ENCODE results near the gene PARP15.
"Not testable (repeated sequence)": the region's sequence is repeated elsewhere in the genome, so short reads cannot be mapped to it uniquely, and the experiment has no call there.

The PARP15 gene

GRCh38 chr3:122577409-122578031 lies at the start of gene PARP15:
Gene PARP15 (plus strand): TSS chr3:122577650. CDS start chr3:122577668, 18 bp downstream.
- FAIRE-seq, result no peak

GRCh38 chr3:122530164-122530563 lies 47.3 kb upstream of the PARP15 start:
- no peak for FAIRE-seq

DNA sequence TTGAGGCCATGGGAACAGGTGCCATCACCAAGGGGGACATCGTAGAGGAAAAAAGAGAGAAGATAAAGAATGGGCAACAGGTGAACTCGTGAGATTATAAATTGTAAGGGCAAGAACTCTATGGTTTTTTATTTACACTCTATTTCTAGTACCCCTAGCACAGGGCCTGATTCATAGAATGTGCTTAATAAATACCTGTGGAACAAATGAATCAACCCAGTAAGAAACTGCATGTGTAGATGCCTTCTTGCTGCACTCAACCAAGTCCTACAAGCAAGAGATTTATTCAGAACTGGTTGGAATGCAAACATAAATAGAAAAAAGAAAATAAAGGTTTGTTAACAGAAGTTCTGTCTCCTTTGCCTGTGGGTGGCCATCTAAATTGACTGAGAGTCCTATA lies 44.0 kb upstream of the PARP15 start:
- FAIRE-seq, result no peak

- no peak for FAIRE-seq
Measured at GRCh38 chr3:122533931-122534334, 43.5 kb upstream of the PARP15 start.

DNA sequence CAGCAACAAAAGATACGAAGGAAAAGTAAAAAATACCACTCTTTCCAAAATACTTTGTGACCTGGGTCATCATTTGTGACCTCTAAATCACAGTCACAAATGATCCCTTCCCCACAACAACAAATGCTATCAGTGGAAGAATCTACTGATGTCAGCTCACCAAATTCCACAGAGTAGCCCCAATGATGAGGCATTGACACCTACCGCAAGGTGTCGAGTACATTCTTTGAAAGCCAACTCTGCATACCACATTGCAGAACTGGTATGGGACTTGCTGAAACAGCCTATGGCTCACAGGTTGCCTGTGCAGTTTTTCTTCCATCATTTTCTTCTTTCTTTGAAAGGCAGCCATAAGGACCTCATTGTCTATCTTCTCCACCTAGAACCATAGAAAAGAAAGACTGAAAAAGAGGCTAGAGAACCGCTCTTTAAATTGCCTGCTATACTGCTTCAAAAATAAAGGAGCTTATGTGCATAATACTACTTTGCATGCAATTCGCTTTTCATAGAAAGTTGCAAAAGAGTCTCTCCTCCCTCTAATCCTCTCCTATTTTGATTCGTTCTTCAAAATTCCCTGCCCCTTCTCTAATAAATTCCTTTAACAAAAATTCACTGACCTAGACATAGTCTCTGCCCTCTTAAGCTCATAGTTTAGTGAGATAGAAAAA lies 41.4 kb upstream of the PARP15 start:
- FAIRE-seq, result no peak

DNA sequence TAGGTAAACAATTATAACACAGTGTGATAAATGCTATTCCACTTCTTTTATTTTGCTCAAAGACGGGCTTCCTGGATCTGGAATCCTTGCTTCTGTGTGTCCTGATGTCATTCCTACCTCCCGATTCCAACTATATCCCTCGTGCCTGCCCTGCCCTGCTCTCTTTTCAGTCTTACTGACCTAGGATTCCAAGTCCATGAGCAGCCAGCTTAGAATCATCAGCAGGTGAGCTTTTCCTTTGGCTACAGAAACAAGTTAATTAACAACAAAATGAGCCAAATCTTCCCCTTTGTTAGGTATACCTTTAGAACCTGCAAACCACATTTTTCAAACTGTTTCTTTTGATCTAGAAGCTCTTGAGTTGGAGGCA lies 40.8 kb upstream of the PARP15 start:
- FAIRE-seq, result no peak

DNA sequence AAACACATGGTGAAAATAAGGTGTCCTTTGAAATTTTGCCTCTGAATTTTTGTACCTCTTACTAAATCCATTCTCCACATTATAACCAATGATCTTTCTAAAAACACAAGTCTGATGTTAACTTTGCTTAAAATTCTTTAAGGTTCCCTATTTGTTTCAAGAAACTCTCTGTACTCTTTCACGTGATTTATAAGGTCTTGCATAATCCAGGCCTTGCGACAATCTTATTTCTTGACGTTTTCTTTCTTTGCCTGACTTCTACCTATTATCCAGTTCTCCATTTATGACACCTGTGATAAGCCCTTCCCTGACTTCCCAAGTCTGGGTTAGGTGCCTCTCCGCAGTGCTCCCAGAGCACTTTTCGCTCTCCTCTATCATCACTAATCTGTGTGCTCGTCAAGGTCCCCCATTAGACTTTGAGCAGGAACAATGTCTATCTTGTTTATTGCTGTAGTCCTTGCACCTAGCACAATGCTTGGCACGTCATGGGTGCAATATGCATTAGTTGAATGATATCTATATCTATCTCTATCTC lies 38.4 kb upstream of the PARP15 start:
- no peak for FAIRE-seq

GRCh38 chr3:122546151-122546550 lies 31.3 kb upstream of the PARP15 start:
- FAIRE-seq, result no peak

GRCh38 chr3:122548076-122548475 lies 29.4 kb upstream of the PARP15 start:
- FAIRE-seq, result no peak

DNA sequence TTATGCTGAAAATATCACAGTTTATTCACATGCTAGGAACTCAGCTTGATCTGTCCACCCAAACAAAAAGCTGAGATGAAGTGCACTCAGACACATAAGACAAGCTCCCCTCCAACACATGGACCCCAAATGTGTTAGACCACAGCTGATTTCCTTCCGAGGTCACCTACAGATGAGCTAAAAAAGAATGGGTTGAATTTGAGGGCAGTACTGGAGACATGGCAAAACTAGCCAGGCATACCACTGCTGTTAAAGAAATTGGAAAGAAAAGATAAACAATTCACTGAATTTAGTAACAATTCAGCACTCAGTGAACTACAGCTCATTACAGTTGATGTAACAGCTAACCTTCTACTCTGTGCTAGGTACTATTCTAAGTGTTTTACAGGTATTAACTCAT lies 28.8 kb upstream of the PARP15 start:
- no peak for FAIRE-seq

DNA sequence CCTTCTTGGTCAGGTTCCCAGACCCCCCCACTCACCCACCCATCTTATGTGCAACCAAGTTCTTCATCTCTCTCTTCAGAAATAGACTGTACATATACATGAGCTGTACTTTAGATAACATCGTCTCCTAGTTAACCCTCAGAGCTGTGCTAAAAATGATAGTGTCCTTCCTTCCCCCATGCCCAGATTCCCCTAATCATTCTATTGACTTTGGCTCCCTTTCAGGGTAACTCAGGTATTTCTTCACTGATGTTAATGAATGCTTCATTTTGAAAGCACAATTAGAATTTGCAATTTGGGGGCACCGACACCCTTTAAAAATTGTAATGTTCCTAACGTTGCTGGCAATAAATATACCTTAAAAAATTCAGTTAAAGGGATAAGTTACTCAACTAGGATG lies 24.3 kb upstream of the PARP15 start:
- no peak for FAIRE-seq

GRCh38 chr3:122555275-122556071 lies 22.0 kb upstream of the PARP15 start:
- no peak for FAIRE-seq

DNA sequence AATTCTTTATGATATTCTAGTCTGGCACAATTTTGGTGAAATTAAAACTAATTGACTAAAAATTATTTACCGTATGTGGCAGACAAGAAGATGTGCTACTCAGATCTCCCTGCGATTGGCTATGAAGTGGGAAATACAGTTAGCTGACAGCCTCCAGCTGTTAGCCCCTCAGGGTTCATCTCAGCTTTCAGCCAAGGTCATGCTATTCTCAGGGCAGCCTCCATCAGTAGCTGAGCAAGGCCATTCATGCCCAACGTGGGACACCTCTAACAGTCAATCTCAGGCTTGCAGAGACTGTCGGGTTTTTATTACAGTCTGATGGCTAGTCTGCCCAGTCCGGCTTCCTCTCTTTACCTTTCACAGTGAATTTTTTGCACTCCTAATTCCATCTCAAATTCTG lies 20.1 kb upstream of the PARP15 start:
- no peak for FAIRE-seq

GRCh38 chr3:122558605-122559004 lies 18.8 kb upstream of the PARP15 start:
- no peak for FAIRE-seq

- no peak for FAIRE-seq
Measured at GRCh38 chr3:122559906-122560305, 17.5 kb upstream of the PARP15 start.

DNA sequence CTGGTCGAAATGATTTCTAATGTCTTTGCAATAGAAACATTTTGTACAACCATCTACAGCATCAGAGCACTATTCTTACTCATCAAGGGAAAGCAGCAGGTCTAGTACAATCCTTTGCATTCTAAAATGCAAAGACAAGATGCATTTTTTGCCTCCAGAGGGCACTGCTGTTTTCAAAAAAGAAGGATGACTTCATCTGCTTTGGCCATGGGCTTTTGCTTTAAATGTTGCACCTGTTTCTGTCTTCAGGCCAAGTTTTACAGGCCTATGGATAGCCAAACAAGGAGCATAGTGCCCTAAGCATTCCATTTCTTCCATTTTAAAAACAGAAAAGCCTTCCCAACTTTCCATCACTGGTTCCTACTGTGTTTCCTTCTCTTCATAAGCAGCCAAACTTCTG lies 16.8 kb upstream of the PARP15 start:
- no peak for FAIRE-seq

GRCh38 chr3:122562923-122563716 lies 14.3 kb upstream of the PARP15 start:
- FAIRE-seq, result no peak

GRCh38 chr3:122563717-122564025 lies 13.8 kb upstream of the PARP15 start:
- FAIRE-seq, result no peak

DNA sequence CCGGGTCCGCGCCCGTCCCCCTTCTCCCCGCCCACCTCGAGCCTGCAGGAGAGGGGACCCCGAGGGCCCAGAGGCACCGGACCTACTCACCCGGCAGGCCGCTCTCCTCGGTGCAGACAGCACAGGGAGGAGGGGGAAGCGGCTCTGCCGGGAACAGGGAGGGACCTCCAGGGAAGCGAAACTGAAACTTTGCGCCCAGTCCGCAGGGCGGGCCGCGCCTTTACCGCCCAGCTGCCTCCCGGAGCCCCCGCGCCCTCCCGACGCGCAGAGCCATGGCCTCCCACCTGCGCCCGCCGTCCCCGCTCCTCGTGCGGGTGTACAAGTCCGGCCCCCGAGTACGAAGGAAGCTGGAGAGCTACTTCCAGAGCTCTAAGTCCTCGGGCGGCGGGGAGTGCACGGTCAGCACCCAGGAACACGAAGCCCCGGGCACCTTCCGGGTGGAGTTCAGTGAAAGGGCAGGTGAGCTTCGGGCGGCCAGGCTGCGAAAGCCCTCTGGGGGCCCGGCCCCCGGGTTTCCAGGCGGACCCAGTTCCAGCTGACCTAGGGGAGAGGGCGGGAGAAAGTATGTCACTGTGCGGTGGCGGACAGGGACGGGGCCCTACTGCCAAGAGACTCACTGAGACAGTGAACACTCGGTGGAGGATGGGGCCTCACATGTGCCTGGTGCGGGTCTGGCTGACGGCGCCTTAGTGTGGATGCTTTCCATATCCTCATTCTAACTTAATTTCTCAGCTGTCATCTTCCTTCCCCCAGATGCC lies 13.1 kb upstream of the PARP15 start, which contains the start of the genes DTX3L and PARP9:
TSS of gene DTX3L (plus strand) at position 184 of the 758 bp plus-strand sequence. CDS start at position 273, 89 bp downstream.
TSS of gene PARP9 (minus strand) at position 146 of the 758 bp plus-strand sequence. CDS start 4,680 bp downstream, outside the sequence.
- no peak for FAIRE-seq

DNA sequence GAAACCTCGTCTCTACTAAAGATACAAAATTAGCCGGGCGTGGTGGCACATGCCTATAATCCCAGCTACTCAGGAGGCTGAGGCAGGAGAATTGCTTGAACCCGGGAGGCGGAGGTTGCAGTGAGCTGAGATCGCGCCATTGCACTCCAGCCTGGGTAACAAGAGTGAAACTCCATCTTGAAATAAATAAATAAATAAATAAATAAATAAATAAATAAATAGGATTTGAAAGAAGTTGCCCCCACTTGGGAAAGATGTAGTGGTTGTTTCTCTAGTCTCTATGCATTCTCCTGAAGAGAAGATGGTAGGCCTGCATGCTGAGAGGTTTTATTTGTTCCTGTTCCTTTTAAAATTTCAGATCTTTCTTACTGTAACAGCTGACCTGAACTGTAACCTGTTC lies 9.3 kb upstream of the PARP15 start:
- FAIRE-seq, result not testable (repeated sequence)

DNA sequence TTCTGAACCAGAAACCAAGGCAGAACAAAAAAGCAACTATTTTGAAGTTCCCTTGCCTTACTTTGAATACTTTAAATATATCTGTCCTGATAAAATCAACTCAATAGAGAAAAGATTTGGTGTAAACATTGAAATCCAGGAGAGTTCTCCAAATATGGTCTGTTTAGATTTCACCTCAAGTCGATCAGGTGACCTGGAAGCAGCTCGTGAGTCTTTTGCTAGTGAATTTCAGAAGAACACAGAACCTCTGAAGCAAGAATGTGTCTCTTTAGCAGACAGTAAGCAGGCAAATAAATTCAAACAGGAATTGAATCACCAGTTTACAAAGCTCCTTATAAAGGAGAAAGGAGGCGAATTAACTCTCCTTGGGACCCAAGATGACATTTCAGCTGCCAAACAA lies 8.7 kb upstream of the PARP15 start:
- no peak for FAIRE-seq

GRCh38 chr3:122572940-122573412 lies 4.5 kb upstream of the PARP15 start:
- no peak for FAIRE-seq
